GM23248 (cell line): ENCODE results near the gene BHLHE23. TPM values are rescaled to one million over a fixed set of nuclear protein-coding genes. Genes with fewer than 3 reads are reported as not detected.

ENCODE experiments used
- DNase-seq: peaks from one replicate; pipeline ENCODE4 v3.0.0-alpha.2; 2015
- H2AFZ ChIP-seq: fragments of 200-600 bp; sonication (generic); 2 replicates; pipeline ENCODE4 v1.6.1; 2016; ENCODE audit warnings: antibody characterized with exemption
- H3F3A ChIP-seq: fragments of 200-600 bp; sonication (generic); 2 replicates; pipeline ENCODE4 v1.6.1; 2016; ENCODE audit warnings: mild to moderate bottlenecking, antibody characterized with exemption, mixed run types; ENCODE audit not compliant: insufficient read depth
- H3K27ac ChIP-seq: fragments of 200-600 bp; sonication (generic); 2 replicates; pipeline ENCODE4 v1.5.1; 2016; ENCODE audit warnings: mild to moderate bottlenecking
- H3K27me3 ChIP-seq: fragments of 200-600 bp; sonication (generic); replicated peaks from 2 replicates; pipeline ENCODE4 v1.6.1; 2016; ENCODE audit warnings: mild to moderate bottlenecking; ENCODE audit not compliant: insufficient read depth
- H3K36me3 ChIP-seq: fragments of 200-600 bp; sonication (generic); 2 replicates; pipeline ENCODE4 v1.6.1; 2016; ENCODE audit warnings: low read depth, mild to moderate bottlenecking
- H3K4me1 ChIP-seq: fragments of 200-600 bp; sonication (generic); 2 replicates; pipeline ENCODE4 v1.6.1; 2016; ENCODE audit warnings: mild to moderate bottlenecking; ENCODE audit not compliant: insufficient read depth
- H3K4me2 ChIP-seq: fragments of 200-600 bp; sonication (generic); one replicate; pipeline ENCODE4 v1.6.1; 2016; ENCODE audit warnings: mild to moderate bottlenecking; ENCODE audit not compliant: unreplicated experiment
- H3K4me3 ChIP-seq: fragments of 200-600 bp; sonication (generic); 2 replicates; pipeline ENCODE4 v1.5.1; 2016; ENCODE audit warnings: mild to moderate bottlenecking
- H3K79me2 ChIP-seq: fragments of 200-600 bp; sonication (generic); 2 replicates; pipeline ENCODE4 v1.6.1; 2016; ENCODE audit warnings: mild to moderate bottlenecking; ENCODE audit not compliant: insufficient read depth
- H3K9ac ChIP-seq: fragments of 200-600 bp; sonication (generic); 2 replicates; pipeline ENCODE4 v1.6.1; 2016; ENCODE audit warnings: mild to moderate bottlenecking
- H3K9me2 ChIP-seq: fragments of 200-600 bp; sonication (generic); 2 replicates; pipeline ENCODE4 v1.6.1; 2016; ENCODE audit warnings: mixed run types, mild to moderate bottlenecking, moderate library complexity; ENCODE audit not compliant: insufficient read depth
- H3K9me3 ChIP-seq: fragments of 200-600 bp; sonication (generic); one replicate; pipeline ENCODE4 v1.6.1; 2017; ENCODE audit warnings: low read depth
- H4K20me1 ChIP-seq: fragments of 200-600 bp; sonication (generic); 2 replicates; pipeline ENCODE4 v1.6.0; 2016; ENCODE audit not compliant: insufficient read depth
- EZH2 ChIP-seq: fragments of 200-600 bp; sonication (generic); IDR thresholded peaks from 2 replicates; pipeline ENCODE4 v1.6.1; 2018; ENCODE audit warnings: antibody characterized with exemption, mild to moderate bottlenecking; ENCODE audit not compliant: insufficient read depth, poor library complexity, severe bottlenecking
- EZH2phosphoT487 ChIP-seq: fragments of 200-600 bp; sonication (generic); IDR thresholded peaks from 2 replicates; pipeline ENCODE4 v1.6.1; 2018; ENCODE audit warnings: antibody characterized with exemption, moderate library complexity, mild to moderate bottlenecking, low read depth; ENCODE audit not compliant: insufficient read depth
- WGBS, 2 experiments: methylation state at CpG; one replicate each; pipeline ENCODE4 v1.1.6; 2015 to 2017; ENCODE audit warnings: low lambda C conversion rate in 2 of 2, low coverage in 1 of 2; ENCODE audit errors: missing lambda C conversion rate in 2 of 2; 5-methylcytosine and 5-hydroxymethylcytosine counted together
- in situ Hi-C: fragments of 300-500 bp; cut with MboI; formaldehyde crosslinking; loops from 2 replicates; pipeline ENCODE4 v1.15.0; 2020
- polyA plus RNA-seq: library from polyadenylated mRNA; unstranded; fragments of >200 nt; fragmentation: Nextera tagmentation; extraction: Ambion mirVana; gene quantifications from 2 replicates; pipeline ENCODE4 v1.2.1, GENCODE V29; 2016
- total RNA-seq: library from RNA; depleted of rRNA; stranded (reverse); fragments of >200 nt; shearing (Covaris generic); gene quantifications from 2 replicates; pipeline ENCODE4 v1.2.3, GENCODE V29; 2014

The BHLHE23 gene
- total and polyA plus RNA-seq, 2 experiments from 2014 or later, result not detected

GRCh38 chr20:63047946-63048345, 41.2 kb upstream of the BHLHE23 start:
- peaks cover 24% of the 10 kb centered on the region for H3K27me3 ChIP-seq
- in situ Hi-C loops, result no loop called here
- 59 to 69% methylated on average over 10 of the region's 10 CpGs for WGBS, 2 experiments

GRCh38 chr20:63047267-63047666, 40.5 kb upstream of the BHLHE23 start:
- no peak for TF ChIP-seq EZH2phosphoT487
- TF ChIP-seq EZH2, result no peak
- H3K79me2 ChIP-seq, result no peaks in the 10 kb centered on the region
- no peaks in the 10 kb centered on the region for H3K9me3 ChIP-seq
- no peaks in the 10 kb centered on the region for H3K9me2 ChIP-seq
- no peaks in the 10 kb centered on the region for H4K20me1 ChIP-seq
- no peak overlapping the region for H3K27ac ChIP-seq
- in situ Hi-C loops, result no loop called here
- peaks cover 24% of the 10 kb centered on the region for H3K27me3 ChIP-seq
- H2AFZ ChIP-seq, result no peak overlapping the region
- H3K4me2 ChIP-seq, result no peak overlapping the region
- WGBS, 2 experiments, result 62 to 71% methylated on average over 10 of the region's 10 CpGs
- H3K9ac ChIP-seq, result no peak overlapping the region
- DNase-seq, result no peak
- H3F3A ChIP-seq, result no peaks in the 10 kb centered on the region
- H3K4me3 ChIP-seq, result no peak overlapping the region
- H3K36me3 ChIP-seq, result no peaks in the 10 kb centered on the region
- no peaks in the 10 kb centered on the region for H3K4me1 ChIP-seq

More at GRCh38 chr20:63047946-63048345, 41.2 kb upstream of the BHLHE23 start:
- H3K27ac ChIP-seq, result no peak overlapping the region
- TF ChIP-seq EZH2phosphoT487, result no peak
- TF ChIP-seq EZH2, result no peak
- H3F3A ChIP-seq, result no peaks in the 10 kb centered on the region
- H3K9ac ChIP-seq, result no peak overlapping the region
- H4K20me1 ChIP-seq, result no peaks in the 10 kb centered on the region
- H3K4me2 ChIP-seq, result no peak overlapping the region
- no peaks in the 10 kb centered on the region for H3K79me2 ChIP-seq
- H3K9me3 ChIP-seq, result no peaks in the 10 kb centered on the region
- H3K4me3 ChIP-seq, result no peak overlapping the region
- no peak overlapping the region for H2AFZ ChIP-seq
- H3K36me3 ChIP-seq, result no peaks in the 10 kb centered on the region
- DNase-seq, result no peak
- H3K4me1 ChIP-seq, result no peaks in the 10 kb centered on the region
- no peaks in the 10 kb centered on the region for H3K9me2 ChIP-seq

- Histone ChIP-seq H4K20me1 (no peaks in the 10 kb centered on the region), H2AFZ (no peak overlapping the region), H3K9me2 (no peaks in the 10 kb centered on the region), H3K4me2 (no peak overlapping the region), H3K9ac (no peak overlapping the region), H3K27me3 (peaks cover 27% of the 10 kb centered on the region), H3K9me3 (no peaks in the 10 kb centered on the region), H3K79me2 (no peaks in the 10 kb centered on the region), H3K36me3 (no peaks in the 10 kb centered on the region), H3F3A (no peaks in the 10 kb centered on the region), H3K4me3 (no peak overlapping the region), H3K4me1 (no peaks in the 10 kb centered on the region), H3K27ac (no peak overlapping the region)
- in situ Hi-C loops, result no loop called here
- TF ChIP-seq EZH2phosphoT487, result no peak
- no peak for TF ChIP-seq EZH2
- WGBS, 2 experiments, result 58 to 62% methylated on average over 9 of the region's 9 CpGs
- DNase-seq, result no peak
Measured at GRCh38 chr20:63046841-63047240, 40.1 kb upstream of the BHLHE23 start.

- Histone ChIP-seq H3K27ac (no peak overlapping the region), H3K9me2 (no peaks in the 10 kb centered on the region), H3K4me1 (no peaks in the 10 kb centered on the region), H3K9me3 (no peaks in the 10 kb centered on the region), H3K9ac (no peak overlapping the region), H3F3A (no peaks in the 10 kb centered on the region), H3K79me2 (no peaks in the 10 kb centered on the region), H3K4me3 (no peak overlapping the region), H3K4me2 (no peak overlapping the region), H3K36me3 (no peaks in the 10 kb centered on the region), H3K27me3 (peaks cover 34% of the 10 kb centered on the region), H4K20me1 (no peaks in the 10 kb centered on the region), H2AFZ (no peak overlapping the region)
- in situ Hi-C loops, result no loop called here
- no peak for TF ChIP-seq EZH2
- no peak for TF ChIP-seq EZH2phosphoT487
- DNase-seq, result no peak
- 25 to 36% methylated on average over 12 of the region's 12 CpGs for WGBS, 2 experiments
Measured at GRCh38 chr20:63045991-63046390, 39.2 kb upstream of the BHLHE23 start.

- no peak for DNase-seq
- H3K4me2 ChIP-seq, result no peak overlapping the region
Measured at GRCh38 chr20:63045401-63045800, 38.6 kb upstream of the BHLHE23 start.

More at GRCh38 chr20:63045401-63045800, 38.6 kb upstream of the BHLHE23 start:
- WGBS, 2 experiments, result 37 to 40% methylated on average over 14 of the region's 14 CpGs
- Histone ChIP-seq H3K36me3 (no peaks in the 10 kb centered on the region), H3K9ac (no peak overlapping the region), H3K79me2 (no peaks in the 10 kb centered on the region), H4K20me1 (no peaks in the 10 kb centered on the region), H3F3A (no peaks in the 10 kb centered on the region), H3K4me1 (no peaks in the 10 kb centered on the region), H3K4me3 (no peak overlapping the region), H3K9me2 (no peaks in the 10 kb centered on the region), H2AFZ (no peak overlapping the region), H3K9me3 (no peaks in the 10 kb centered on the region), H3K27ac (no peak overlapping the region), H3K27me3 (peaks cover 40% of the 10 kb centered on the region)
- TF ChIP-seq EZH2phosphoT487 (no peak), EZH2 (no peak)
- in situ Hi-C loops, result no loop called here
